Karpas-422 (cell line): ENCODE data around the gene CADM1. TPM values are rescaled to one million over a fixed set of nuclear protein-coding genes. Genes with fewer than 3 reads are reported as not detected.

Experiments
- DNase-seq: peaks from one replicate; pipeline ENCODE4 v3.0.0-alpha.2; 2015
- H2AFZ ChIP-seq: fragments of 200-600 bp; sonication (generic); 2 replicates; pipeline ENCODE4 v1.6.1; 2014; ENCODE audit warnings: antibody characterized with exemption, low read length, mixed read lengths
- H3K27ac ChIP-seq: fragments of 200-600 bp; sonication (generic); 2 replicates; pipeline ENCODE4 v1.5.1; 2014; ENCODE audit warnings: mild to moderate bottlenecking, low read length, moderate library complexity
- H3K27me3 ChIP-seq: fragments of 200-600 bp; sonication (generic); 2 replicates; pipeline ENCODE4 v1.6.1; 2014; ENCODE audit warnings: low read length, mixed read lengths
- H3K36me3 ChIP-seq: fragments of 200-600 bp; sonication (generic); 2 replicates; pipeline ENCODE4 v1.6.1; 2014; ENCODE audit warnings: low read length, mixed read lengths; ENCODE audit not compliant: insufficient read depth
- H3K4me1 ChIP-seq: fragments of 200-600 bp; sonication (generic); 2 replicates; pipeline ENCODE4 v1.6.1; 2014; ENCODE audit warnings: mild to moderate bottlenecking, low read length, mixed read lengths
- H3K4me2 ChIP-seq: fragments of 200-600 bp; sonication (generic); 2 replicates; pipeline ENCODE4 v1.6.1; 2014; ENCODE audit warnings: low read length, low read depth, mild to moderate bottlenecking; ENCODE audit not compliant: poor library complexity, severe bottlenecking
- H3K4me3 ChIP-seq: fragments of 200-600 bp; sonication (generic); 2 replicates; pipeline ENCODE4 v1.5.1; 2014; ENCODE audit warnings: mild to moderate bottlenecking, antibody characterized with exemption, low read length, mixed read lengths
- H3K79me2 ChIP-seq: fragments of 200-600 bp; sonication (generic); 2 replicates; pipeline ENCODE4 v1.6.1; 2014; ENCODE audit warnings: mild to moderate bottlenecking, low read length, mixed read lengths
- H3K9ac ChIP-seq: fragments of 200-600 bp; sonication (generic); 2 replicates; pipeline ENCODE4 v1.6.0; 2014; ENCODE audit warnings: low read length
- H3K9me2 ChIP-seq: fragments of 200-600 bp; sonication (generic), shearing (Covaris generic); replicated peaks from 2 replicates; pipeline ENCODE4 v1.6.0; 2014; ENCODE audit warnings: mild to moderate bottlenecking, low read length, moderate library complexity; ENCODE audit not compliant: insufficient read depth
- H3K9me3 ChIP-seq: fragments of 300-700, 200-600 bp; sonication (generic); 2 replicates; pipeline ENCODE4 v1.6.1; 2014; ENCODE audit warnings: low read length, mixed read lengths
- H4K20me1 ChIP-seq: fragments of 200-600 bp; sonication (generic); 2 replicates; pipeline ENCODE4 v1.6.1; 2014; ENCODE audit warnings: mild to moderate bottlenecking, antibody characterized with exemption, low read length, low read depth; ENCODE audit not compliant: insufficient read depth
- total RNA-seq: library from RNA; depleted of rRNA; stranded (reverse); fragments of >200 nt; shearing (Covaris generic); gene quantifications from 2 replicates; pipeline ENCODE4 v1.2.3, GENCODE V29; 2014; ENCODE audit warnings: low replicate concordance

The CADM1 gene
- total RNA-seq, 1 experiment from 2014 or later = not detected

DNA sequence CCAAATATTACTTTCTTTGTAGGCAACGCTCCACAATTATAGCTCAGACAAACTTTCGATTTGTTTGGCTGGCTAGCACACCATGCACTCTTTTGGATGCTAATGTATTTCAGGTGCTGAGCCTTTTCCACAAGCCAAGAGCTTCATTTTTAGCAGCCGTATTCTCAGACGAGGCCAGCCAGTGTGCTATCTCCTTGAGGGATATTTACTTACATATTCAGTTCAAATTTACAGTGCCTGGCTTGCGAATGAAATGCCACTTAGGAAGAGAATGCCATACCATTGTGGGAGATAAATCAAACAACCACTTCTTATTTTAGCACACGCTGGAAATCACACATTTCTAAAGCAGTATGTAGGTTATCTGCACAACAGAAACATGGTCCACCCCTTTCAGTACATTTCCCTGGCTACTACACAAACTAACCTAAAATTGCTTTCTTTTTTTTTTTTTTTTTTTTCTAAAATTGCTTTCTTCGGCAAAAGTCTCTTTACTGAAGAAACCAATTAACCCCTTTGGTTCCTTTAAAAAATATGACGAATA, 236.9 kb downstream of the CADM1 start:
- Histone ChIP-seq H3K9ac (no peak overlapping the region), H3K36me3 (no peaks in the 10 kb centered on the region), H3K27ac (no peak overlapping the region), H4K20me1 (no peaks in the 10 kb centered on the region), H3K9me2 (no peaks in the 10 kb centered on the region), H3K4me1 (no peaks in the 10 kb centered on the region), H3K27me3 (no peaks in the 10 kb centered on the region), H3K79me2 (no peaks in the 10 kb centered on the region), H3K9me3 (no peaks in the 10 kb centered on the region), H3K4me2 (no peak overlapping the region), H3K4me3 (no peak overlapping the region), H2AFZ (no peak overlapping the region)
- DNase-seq = no peak

DNA sequence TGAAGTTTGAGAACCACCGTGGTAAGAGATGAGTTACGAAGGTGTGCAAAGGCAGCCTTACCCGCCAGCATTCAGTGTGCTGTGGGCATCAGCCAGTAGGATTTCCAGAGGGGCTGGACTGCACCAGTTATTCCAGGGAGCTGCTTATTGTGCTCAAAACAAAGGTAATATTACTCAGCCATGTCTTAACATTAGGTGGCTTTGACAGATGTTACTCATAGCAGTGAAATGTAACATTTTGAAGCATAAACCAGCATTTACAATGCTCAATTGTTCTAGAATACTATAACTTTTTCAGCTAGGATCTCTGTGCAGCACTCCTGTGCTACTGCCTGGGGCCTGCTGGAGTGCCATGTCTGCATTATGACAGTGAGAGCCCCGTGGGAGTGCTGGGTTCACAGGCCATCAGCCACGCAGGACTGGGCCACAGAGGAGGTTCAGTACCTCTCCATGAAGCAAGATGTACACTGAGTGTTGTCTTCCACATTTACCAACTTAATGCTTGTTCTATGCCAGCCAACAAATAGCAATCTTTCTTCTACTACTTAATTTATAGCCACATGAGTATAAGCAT, 238.1 kb downstream of the CADM1 start:
- Histone ChIP-seq H3K9me2 (no peaks in the 10 kb centered on the region), H2AFZ (no peak overlapping the region), H3K79me2 (no peaks in the 10 kb centered on the region), H3K4me3 (no peak overlapping the region), H3K36me3 (no peaks in the 10 kb centered on the region), H3K9ac (no peak overlapping the region), H3K4me2 (no peak overlapping the region), H3K27ac (no peak overlapping the region), H3K9me3 (no peaks in the 10 kb centered on the region), H4K20me1 (no peaks in the 10 kb centered on the region), H3K4me1 (no peaks in the 10 kb centered on the region), H3K27me3 (no peaks in the 10 kb centered on the region)
- DNase-seq = no peak

DNA sequence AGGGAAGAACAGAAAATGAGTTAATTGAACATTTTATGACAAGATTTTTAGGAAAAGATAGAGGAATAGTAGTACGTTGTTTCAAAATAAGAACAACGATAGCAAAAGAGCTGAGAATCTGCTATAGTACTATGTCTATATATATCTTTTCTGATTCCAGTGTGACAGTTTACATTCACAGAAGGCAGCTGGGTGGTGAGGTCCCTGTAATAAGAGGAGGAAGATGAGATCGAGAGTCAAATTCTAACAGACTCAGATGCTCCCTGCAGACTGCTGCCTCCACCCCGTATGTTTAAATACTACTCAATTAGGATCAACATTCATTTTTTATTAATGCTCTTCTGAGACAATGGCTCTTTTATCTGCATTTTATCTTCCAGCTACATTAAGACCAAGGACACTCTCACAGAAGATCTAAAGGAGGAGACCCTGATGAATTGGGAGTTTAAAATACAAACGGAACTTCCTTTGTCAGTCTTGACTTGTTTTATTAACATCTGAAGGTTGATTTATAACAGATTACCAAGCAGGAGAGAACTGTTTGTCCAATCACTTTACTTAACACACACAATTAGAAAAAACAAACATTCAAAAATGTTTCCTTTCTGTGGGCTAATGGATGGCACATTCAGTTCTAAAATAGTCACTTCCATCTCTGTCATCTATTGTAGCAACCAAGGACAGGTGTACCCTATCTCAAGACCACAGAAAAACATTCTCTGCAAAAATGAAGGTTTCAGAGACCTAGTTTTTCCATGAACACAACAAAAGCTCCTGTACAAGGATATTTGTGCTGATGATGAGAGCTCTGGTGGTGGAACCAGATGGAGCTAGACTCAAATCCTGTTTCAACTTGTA, 240.2 kb downstream of the CADM1 start:
- Histone ChIP-seq H3K4me2 (no peak overlapping the region), H3K4me3 (no peak overlapping the region), H3K27ac (no peak overlapping the region), H3K36me3 (no peaks in the 10 kb centered on the region), H3K9me2 (no peaks in the 10 kb centered on the region), H3K79me2 (no peaks in the 10 kb centered on the region), H3K9me3 (no peaks in the 10 kb centered on the region), H2AFZ (no peak overlapping the region), H3K9ac (no peak overlapping the region), H4K20me1 (no peaks in the 10 kb centered on the region), H3K4me1 (no peaks in the 10 kb centered on the region), H3K27me3 (no peaks in the 10 kb centered on the region)
- no peak for DNase-seq

DNA sequence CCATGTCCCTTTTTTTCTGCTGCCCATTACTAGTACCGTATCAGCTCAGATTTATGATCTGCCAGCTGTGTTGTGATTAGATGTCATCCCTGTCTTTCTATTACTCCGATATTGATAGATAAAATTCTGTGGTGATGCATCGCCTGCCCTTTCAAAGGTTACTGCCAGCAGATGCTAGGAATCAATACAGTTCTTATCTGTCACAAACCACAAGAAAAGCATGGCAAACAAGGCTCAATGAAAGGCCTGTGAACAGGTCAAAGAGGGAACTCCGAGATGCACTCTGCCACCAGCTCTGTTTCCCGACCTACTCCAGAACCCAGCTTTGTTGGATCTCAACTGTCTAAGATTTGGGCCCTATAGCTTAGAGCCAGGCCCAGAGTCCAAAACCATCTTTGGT, 246.0 kb downstream of the CADM1 start:
- no peak overlapping the region for H3K4me2 ChIP-seq
- H3K27ac ChIP-seq = no peak overlapping the region
- no peak overlapping the region for H2AFZ ChIP-seq
- H4K20me1 ChIP-seq = no peaks in the 10 kb centered on the region
- H3K9me2 ChIP-seq = no peaks in the 10 kb centered on the region
- H3K9ac ChIP-seq = no peak overlapping the region
- no peak overlapping the region for H3K4me3 ChIP-seq
- no peaks in the 10 kb centered on the region for H3K79me2 ChIP-seq
- no peak for DNase-seq
- no peaks in the 10 kb centered on the region for H3K9me3 ChIP-seq
- H3K4me1 ChIP-seq = 0 out of 2 replicates have a peak, but pooled peaks cover 3% of the 10 kb centered on the region
- H3K36me3 ChIP-seq = no peaks in the 10 kb centered on the region
- no peaks in the 10 kb centered on the region for H3K27me3 ChIP-seq

- H3K4me1 ChIP-seq = 0 out of 2 replicates have a peak, but pooled peaks cover 3% of the 10 kb centered on the region
- no peaks in the 10 kb centered on the region for H3K9me2 ChIP-seq
- no peak overlapping the region for H2AFZ ChIP-seq
- H3K9me3 ChIP-seq = no peaks in the 10 kb centered on the region
- no peaks in the 10 kb centered on the region for H3K79me2 ChIP-seq
- H3K4me3 ChIP-seq = no peak overlapping the region
- no peak overlapping the region for H3K4me2 ChIP-seq
- H3K36me3 ChIP-seq = no peaks in the 10 kb centered on the region
- no peak overlapping the region for H3K9ac ChIP-seq
- no peak for DNase-seq
- H3K27ac ChIP-seq = no peak overlapping the region
- H4K20me1 ChIP-seq = no peaks in the 10 kb centered on the region
- no peaks in the 10 kb centered on the region for H3K27me3 ChIP-seq
Observed at GRCh38 chr11:115257678-115258077, 246.5 kb downstream of the CADM1 start.

DNA sequence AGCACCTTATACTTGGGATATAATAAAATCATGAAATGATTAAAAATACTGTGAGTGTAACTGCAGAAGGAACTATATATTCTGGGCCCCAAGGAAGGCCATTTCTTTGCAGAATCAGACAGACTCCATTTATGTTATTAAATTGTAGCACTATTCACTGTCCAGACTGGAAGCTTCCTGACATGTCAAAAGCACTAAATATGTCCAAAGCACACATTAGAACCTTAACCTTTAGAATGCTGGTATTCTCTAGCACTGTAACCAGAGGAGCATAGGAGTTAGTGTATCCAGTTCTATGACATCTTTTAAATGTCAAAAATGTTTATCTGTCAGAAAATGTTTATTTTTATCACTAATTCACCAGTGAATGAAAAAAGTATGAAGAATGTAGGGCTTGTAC, 246.9 kb downstream of the CADM1 start:
- Histone ChIP-seq H3K27ac (no peak overlapping the region), H3K36me3 (no peaks in the 10 kb centered on the region), H3K9me2 (no peaks in the 10 kb centered on the region), H3K4me2 (no peak overlapping the region), H3K4me1 (0 out of 2 replicates have a peak, but pooled peaks cover 3% of the 10 kb centered on the region), H3K9ac (no peak overlapping the region), H3K9me3 (no peaks in the 10 kb centered on the region), H3K27me3 (no peaks in the 10 kb centered on the region), H3K4me3 (no peak overlapping the region), H2AFZ (no peak overlapping the region), H4K20me1 (no peaks in the 10 kb centered on the region), H3K79me2 (no peaks in the 10 kb centered on the region)
- DNase-seq = no peak

DNA sequence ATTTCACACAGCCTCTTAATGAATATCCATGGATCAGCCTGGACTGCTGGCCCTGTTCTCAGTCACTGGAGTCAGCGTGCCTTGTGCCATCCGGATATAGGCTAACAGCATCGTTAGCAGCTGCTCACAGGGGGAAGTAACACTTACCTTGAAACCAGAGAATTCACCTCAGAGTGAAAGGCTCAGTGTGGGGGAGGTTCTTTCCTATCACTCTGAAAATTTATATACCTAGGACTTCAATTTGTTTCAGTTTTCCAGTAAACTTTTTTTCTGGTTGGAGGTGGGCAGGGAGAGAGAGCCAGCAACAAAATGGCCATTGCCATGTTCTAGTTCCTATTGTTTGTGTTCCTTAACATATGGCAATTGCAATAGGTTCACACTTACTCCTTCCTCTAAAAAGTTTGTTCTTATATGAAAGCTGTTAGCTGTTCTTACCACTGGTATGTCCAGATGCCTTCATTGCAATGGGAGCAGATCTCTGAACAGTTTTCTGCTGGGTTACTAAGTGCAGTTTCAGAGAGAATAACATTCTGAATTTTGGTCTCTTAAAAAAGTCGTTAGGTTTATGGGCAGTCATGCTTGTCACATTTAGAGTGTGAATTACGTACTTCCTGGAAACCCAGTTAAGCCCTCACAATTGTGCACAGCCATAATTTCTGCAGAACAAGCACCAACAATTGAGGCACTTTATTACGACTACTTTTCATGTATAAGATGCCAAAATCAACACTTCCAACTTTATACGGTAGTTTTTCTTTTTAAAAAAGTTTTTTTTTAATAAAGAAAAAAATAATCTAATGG, 247.6 kb downstream of the CADM1 start:
- H3K9ac ChIP-seq = no peak overlapping the region
- H3K4me3 ChIP-seq = no peak overlapping the region
- H2AFZ ChIP-seq = no peak overlapping the region
- H3K27ac ChIP-seq = no peak overlapping the region
- no peak overlapping the region for H3K4me2 ChIP-seq
- H3K27me3 ChIP-seq = no peaks in the 10 kb centered on the region
- H3K9me3 ChIP-seq = no peaks in the 10 kb centered on the region
- no peak for DNase-seq
- no peaks in the 10 kb centered on the region for H3K36me3 ChIP-seq
- H3K79me2 ChIP-seq = no peaks in the 10 kb centered on the region
- no peaks in the 10 kb centered on the region for H4K20me1 ChIP-seq
- H3K4me1 ChIP-seq = 0 out of 2 replicates have a peak, but pooled peaks cover 3% of the 10 kb centered on the region
- H3K9me2 ChIP-seq = no peaks in the 10 kb centered on the region
